Pancreas (tissue), 10 donors: Measurements from ENCODE around the gene RBPJ. TPM values are rescaled to one million over a fixed set of nuclear protein-coding genes. Genes with fewer than 3 reads are reported as not detected.

Experiments
- ATAC-seq, 4 donors: fragments of 200-7000 bp; cut with Tn5 transposase; one replicate each; pipeline versions ENCODE4 v1.8.0 to v1.9.1; 2020; ENCODE audit warnings: mild to moderate bottlenecking in 4 of 4, moderate library complexity in 4 of 4
- DNase-seq, 6 donors: peaks; one replicate each; pipeline ENCODE4 v3.0.0-alpha.2; 2020
- FAIRE-seq: peaks from 2 replicates; lab custom pipeline; 2012; peaks lifted over from hg19 to GRCh38; lab: Jason Lieb, UNC
- H3K27ac ChIP-seq, 4 donors: fragments of 200-600 bp; sonication (generic); 1 replicate in 3 of 4; 2 replicates in 1 of 4; pipeline versions ENCODE4 v1.5.0 to v1.8.0; 2020
- H3K27me3 ChIP-seq, 4 donors: fragments of 200-600 bp; one replicate each; pipeline ENCODE4 v1.8.0; 2021
- H3K36me3 ChIP-seq, 3 donors: fragments of 200-600 bp; sonication (generic) in 1 of 3; one replicate each; pipeline versions ENCODE4 v1.5.0 to v1.8.0; 2020 to 2021
- H3K4me1 ChIP-seq, 3 donors: fragments of 200-600 bp; one replicate each; pipeline ENCODE4 v1.8.0; 2021
- H3K4me3 ChIP-seq, 4 donors: fragments of 200-600 bp; sonication (generic) in 2 of 4; one replicate each; pipeline versions ENCODE4 v1.5.0 to v1.8.0; 2020 to 2021
- H3K9me3 ChIP-seq, 4 donors: fragments of 200-600 bp; one replicate each; pipeline ENCODE4 v1.8.0; 2021
- WGBS, 2 donors: extraction: QIAGEN DNeasy Blood & Tissue Kit; methylation state at CpG; one replicate each; pipeline ENCODE4 v1.1.7; 2013; 5-methylcytosine and 5-hydroxymethylcytosine counted together
- intact Hi-C, 3 donors: fragments of 100-400 bp; cut with DNase I; formaldehyde crosslinking; loops; one replicate each; pipeline versions ENCODE4 v1.11.1 to v1.14.2; 2022
- polyA plus RNA-seq, 2 donors: library from polyadenylated mRNA; stranded (reverse); fragments of 200-250 nt; gene quantifications; one replicate each; pipeline ENCODE4 v1.2.3, GENCODE V29; 2013
- total RNA-seq, 6 donors: library from RNA; stranded (reverse); fragmentation: NEBNext Ultra II Directional in 4 of 6; extraction: Animal tissue kit (Norgen Biotek cat#: 25700) in 4 of 6; gene quantifications; one replicate each; pipeline versions ENCODE4 v1.2.1 to v1.2.4, GENCODE V29; 2021 to 2023
- TF ChIP-seq, protein P1 (sequence below), 4 donors: fragments of 200-600 bp; sonication (generic) in 3 of 4; IDR thresholded peaks; one replicate each; pipeline versions ENCODE4 v1.5.0 to v1.8.0; 2021; ENCODE audit warnings: antibody characterized with exemption in 4 of 4
- donor health status: healthy with polysubstance abuse.
- donor health status: DM: no; HTN: no; CAD: no; lungs with moderate emphysema.
- donor health status: DM: no; HTN: no; CAD: no.
- donor health status: control.
- donor health status: control.
- donor health status: Bipolar disorder and iron deficiency.
- donor health status: DM: yes; HTN: yes; CAD: no.
- donor health status: DM: no; HTN: no; CAD: no.
- donor health status: DM: no; HTN: no; CAD: no.
- donor health status: DM: yes; HTN: yes; CAD: no.

Gene RBPJ
- total and polyA plus RNA-seq, 8 donors = 17.6 to 50.2 (median 24.0) TPM

DNA sequence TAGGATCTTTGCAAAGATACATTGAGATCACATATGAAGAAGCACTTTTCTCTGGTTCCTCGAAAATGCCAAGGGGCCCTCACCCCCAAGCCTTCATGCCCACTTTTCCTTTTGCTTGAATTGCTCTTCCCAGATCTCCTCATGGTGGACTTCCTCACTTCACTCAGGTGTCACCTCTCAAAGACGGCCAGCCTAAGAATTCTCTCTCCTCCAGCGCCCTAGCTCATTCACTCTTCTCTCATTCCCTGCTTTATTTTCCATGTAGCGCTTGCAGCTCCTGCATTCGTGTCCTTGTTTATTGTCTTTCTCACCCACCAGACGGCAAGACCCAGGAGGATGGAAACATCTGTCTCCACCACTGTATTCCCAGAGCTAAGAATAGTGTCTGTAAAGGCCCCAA, 136.6 kb downstream of the RBPJ start:
- no peak for FAIRE-seq
- intact Hi-C loops = no loop called here
- peaks cover 0 to 8% (median under 1%) of the 10 kb centered on the region in 3 donors for H3K4me1 ChIP-seq
- no peak overlapping the region for H3K27ac ChIP-seq
- no peaks in the 10 kb centered on the region for H3K9me3 ChIP-seq
- H3K36me3 ChIP-seq = no peaks in the 10 kb centered on the region
- no peak overlapping the region for H3K4me3 ChIP-seq
- TF ChIP-seq, protein P1, sequence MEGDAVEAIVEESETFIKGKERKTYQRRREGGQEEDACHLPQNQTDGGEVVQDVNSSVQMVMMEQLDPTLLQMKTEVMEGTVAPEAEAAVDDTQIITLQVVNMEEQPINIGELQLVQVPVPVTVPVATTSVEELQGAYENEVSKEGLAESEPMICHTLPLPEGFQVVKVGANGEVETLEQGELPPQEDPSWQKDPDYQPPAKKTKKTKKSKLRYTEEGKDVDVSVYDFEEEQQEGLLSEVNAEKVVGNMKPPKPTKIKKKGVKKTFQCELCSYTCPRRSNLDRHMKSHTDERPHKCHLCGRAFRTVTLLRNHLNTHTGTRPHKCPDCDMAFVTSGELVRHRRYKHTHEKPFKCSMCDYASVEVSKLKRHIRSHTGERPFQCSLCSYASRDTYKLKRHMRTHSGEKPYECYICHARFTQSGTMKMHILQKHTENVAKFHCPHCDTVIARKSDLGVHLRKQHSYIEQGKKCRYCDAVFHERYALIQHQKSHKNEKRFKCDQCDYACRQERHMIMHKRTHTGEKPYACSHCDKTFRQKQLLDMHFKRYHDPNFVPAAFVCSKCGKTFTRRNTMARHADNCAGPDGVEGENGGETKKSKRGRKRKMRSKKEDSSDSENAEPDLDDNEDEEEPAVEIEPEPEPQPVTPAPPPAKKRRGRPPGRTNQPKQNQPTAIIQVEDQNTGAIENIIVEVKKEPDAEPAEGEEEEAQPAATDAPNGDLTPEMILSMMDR (IDR thresholded peaks at IDR 0.05) = no peak
- H3K27me3 ChIP-seq = no peaks in the 10 kb centered on the region
- 84 to 88% methylated on average over 6 of the region's 6 CpGs for WGBS, 2 donors
- no peak for ATAC-seq
- no peak for DNase-seq

DNA sequence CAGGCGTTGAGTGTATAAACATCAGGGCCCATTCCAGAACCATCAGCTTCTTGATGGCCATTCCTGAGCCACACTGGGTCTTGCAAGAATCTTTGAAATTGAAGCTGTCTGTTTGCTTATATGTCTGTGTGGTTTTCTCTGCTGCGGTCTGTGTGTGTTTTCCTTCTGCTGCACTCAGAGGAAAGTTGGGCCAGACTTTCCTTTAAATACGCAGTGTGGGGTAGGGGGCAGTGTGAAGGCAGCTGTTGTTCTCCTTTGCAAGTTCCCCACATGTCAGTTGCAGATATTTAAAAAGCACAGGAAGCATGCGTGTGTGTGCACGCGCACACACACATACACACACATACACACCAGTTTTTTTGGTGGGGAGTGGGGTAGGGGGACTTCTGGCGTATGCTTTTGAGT, 137.3 kb downstream of the RBPJ start:
- H3K4me1 ChIP-seq = peaks cover 0 to 8% (median 0%) of the 10 kb centered on the region in 3 donors
- no peaks in the 10 kb centered on the region for H3K9me3 ChIP-seq
- no peaks in the 10 kb centered on the region for H3K36me3 ChIP-seq
- H3K4me3 ChIP-seq = no peak overlapping the region
- no peak overlapping the region for H3K27ac ChIP-seq
- intact Hi-C loops = no loop called here
- DNase-seq = no peak
- 76 to 77% methylated on average over 7 of the region's 7 CpGs for WGBS, 2 donors
- FAIRE-seq = no peak
- ATAC-seq = no peak
- H3K27me3 ChIP-seq = no peaks in the 10 kb centered on the region
- TF ChIP-seq, protein P1 (IDR thresholded peaks at IDR 0.05) = no peak

DNA sequence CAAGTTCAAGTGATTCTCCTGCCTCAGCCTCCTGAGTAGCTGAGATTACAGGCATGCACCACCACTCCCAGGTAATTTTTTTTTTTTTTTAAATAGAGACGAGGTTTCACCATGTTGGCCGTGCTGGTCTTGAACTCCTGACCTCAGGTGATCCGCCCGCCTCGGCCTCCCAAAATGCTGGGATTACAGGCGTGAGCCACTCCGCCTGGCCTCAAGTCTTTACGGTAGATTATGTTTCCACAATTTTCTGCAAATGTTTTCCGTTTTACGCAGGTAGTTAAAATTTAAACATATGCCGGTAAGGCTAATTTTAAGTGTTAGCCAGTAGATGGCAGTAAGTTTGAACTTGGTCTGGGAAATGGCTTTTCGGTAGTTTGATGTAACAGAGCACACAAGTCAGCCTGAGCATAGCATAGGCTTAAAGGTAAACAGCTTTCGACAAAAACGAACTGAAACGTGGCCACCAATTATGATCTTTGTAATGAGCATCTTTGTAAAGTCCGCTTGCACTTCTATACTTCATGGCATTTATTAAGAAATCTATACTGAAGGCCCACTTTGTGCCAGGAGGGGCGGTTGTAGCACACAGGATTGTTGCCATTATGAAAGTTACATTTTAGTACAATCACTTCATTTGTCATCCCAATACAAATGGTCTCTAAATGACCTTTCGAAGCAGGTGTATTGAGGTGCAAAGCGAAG, 138.4 kb downstream of the RBPJ start:
- Histone ChIP-seq H3K27me3 (no peaks in the 10 kb centered on the region), H3K4me1 (peaks cover 0 to 8% (median 0%) of the 10 kb centered on the region in 3 donors), H3K27ac (no peak overlapping the region), H3K4me3 (no peak overlapping the region), H3K36me3 (no peaks in the 10 kb centered on the region), H3K9me3 (no peaks in the 10 kb centered on the region)
- TF ChIP-seq, protein P1 (IDR thresholded peaks at IDR 0.05) = peak in 3 of 4 donors; percentile 13 to 41 (median 36)
- WGBS, 2 donors = 20 to 21% methylated on average over 19 of the region's 19 CpGs
- intact Hi-C loops = no loop called here
- peak; percentile 80 to 94 (median 93) for ATAC-seq
- peak; percentile 75 for FAIRE-seq
- DNase-seq = peak in 2 of 6 donors; percentile 17 to 53

DNA sequence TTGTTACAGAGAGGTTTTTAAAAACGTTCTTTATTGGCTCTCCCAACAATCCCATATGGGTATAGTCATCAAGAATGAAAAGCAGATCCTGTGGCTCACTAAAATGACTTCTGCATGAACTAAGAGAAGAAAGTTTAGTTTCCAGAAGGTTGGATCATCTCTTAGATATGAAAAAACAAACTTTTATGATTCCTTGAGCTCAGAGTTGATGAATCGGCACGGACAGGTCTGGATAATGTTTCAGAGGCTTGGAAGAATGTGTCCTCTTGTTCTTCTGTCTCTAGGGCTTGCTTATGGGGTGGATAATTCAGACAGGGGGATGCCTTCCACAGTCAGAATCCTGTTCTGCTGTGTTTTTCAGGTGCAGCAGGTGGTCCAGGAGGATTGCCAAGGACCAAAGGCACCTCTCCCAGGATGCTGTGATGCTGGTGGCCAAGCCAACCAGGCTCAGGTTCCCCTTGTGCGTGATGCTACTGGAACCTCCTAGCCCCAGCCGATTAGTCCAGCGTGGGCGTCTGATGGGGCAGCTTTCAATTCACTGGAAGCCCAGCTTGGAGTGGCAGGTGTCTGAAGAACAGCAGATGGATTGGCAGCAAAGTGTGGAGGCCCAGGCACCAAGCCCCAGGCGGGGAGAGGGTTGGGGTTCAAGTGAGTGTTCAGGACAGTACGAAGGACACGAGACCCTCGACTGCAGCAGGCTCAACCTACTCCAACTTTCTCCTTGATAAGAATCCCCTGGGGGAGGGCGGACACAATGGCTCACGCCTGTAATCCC, 139.1 kb downstream of the RBPJ start:
- intact Hi-C loops = no loop called here
- FAIRE-seq (no peak), DNase-seq (no peak), ATAC-seq (no peak)
- 92 to 95% methylated on average over 13 of the region's 13 CpGs for WGBS, 2 donors
- Histone ChIP-seq H3K4me3 (no peak overlapping the region), H3K9me3 (no peaks in the 10 kb centered on the region), H3K27ac (no peak overlapping the region), H3K36me3 (no peaks in the 10 kb centered on the region), H3K27me3 (no peaks in the 10 kb centered on the region), H3K4me1 (peaks cover 0 to 8% (median 0%) of the 10 kb centered on the region in 3 donors)
- TF ChIP-seq, protein P1 (IDR thresholded peaks at IDR 0.05) = no peak
